ENCODE results near the gene PLSCR4.
A peak's percentile ranks its signal among the peaks of the same experiment; 100 is the strongest.

Gene PLSCR4

DNA sequence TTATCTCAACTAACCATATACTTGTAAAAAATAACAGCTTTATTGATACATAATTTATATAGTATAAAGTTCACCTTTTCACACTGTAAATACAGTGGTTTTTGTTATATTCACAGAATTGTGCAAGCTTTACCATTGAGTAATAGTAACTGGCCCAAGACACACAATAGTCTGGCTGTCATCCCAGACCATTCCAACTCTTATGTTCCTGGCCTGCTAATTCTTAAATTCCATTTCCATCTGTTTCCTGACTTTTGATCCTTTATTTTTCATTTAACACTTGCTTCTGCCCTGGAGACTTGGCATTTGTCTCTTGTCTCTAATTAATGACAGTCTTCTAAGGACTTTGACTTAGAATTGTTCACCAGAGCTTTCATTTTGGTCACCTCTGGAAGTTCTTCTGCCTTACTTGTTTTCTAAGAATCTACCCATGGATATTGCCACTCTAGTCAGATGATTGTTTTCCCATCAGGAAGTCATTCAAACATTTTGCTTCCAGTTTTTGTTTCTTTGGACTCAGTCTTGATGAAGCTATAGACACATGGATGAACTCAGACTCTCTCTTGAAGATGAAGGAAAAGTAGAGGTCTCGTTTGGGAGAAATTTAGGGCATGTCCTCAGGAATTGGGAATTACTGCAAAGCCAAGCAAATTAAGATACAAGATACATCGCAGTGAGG, 27.2 kb upstream of the PLSCR4 start:
- DNase-seq (ENCODE audit: low spot score): peak; percentile 2
- ChIA-PET CTCF (interaction anchor here (0.6 kb wide), 1 partner anchor 526 kb away, joined by 3 read pairs; no protein-coding TSS in a partner anchor), POLR2A (ENCODE audit: low non-redundant PET) (no interaction called here)
- no peak overlapping the region for H3K27ac ChIP-seq
- TF ChIP-seq, protein P1, sequence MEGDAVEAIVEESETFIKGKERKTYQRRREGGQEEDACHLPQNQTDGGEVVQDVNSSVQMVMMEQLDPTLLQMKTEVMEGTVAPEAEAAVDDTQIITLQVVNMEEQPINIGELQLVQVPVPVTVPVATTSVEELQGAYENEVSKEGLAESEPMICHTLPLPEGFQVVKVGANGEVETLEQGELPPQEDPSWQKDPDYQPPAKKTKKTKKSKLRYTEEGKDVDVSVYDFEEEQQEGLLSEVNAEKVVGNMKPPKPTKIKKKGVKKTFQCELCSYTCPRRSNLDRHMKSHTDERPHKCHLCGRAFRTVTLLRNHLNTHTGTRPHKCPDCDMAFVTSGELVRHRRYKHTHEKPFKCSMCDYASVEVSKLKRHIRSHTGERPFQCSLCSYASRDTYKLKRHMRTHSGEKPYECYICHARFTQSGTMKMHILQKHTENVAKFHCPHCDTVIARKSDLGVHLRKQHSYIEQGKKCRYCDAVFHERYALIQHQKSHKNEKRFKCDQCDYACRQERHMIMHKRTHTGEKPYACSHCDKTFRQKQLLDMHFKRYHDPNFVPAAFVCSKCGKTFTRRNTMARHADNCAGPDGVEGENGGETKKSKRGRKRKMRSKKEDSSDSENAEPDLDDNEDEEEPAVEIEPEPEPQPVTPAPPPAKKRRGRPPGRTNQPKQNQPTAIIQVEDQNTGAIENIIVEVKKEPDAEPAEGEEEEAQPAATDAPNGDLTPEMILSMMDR (conservative IDR thresholded peaks at IDR 0.05; ENCODE audit: low read depth): no peak

DNA sequence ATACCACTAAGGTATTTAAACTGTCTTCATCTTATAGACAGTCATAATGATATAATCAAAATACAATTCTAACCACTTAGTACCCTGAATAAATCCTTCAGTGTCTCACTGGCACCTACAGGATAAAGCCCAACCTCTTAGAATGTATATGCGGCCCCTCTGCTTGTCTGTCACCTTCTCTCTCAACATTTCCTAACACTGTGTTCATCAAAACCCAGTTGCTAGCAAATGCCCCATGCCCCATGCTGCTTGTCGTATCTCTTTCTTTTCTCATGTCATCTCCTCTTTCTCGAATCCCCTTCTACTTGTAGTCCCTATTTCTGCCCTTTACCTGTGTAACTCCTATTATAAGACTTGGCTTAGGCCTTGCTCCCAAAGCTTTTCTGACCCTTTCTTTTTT, 24.6 kb upstream of the PLSCR4 start:
- ChIA-PET POLR2A (ENCODE audit: low non-redundant PET) (no interaction called here), CTCF (interaction anchor here (0.6 kb wide), 1 partner anchor 512 kb away, joined by 6 read pairs; no protein-coding TSS in a partner anchor)
- no peak for DNase-seq (ENCODE audit: low spot score)
- no peak overlapping the region for H3K27ac ChIP-seq
- TF ChIP-seq, protein P1 (conservative IDR thresholded peaks at IDR 0.05; ENCODE audit: low read depth): no peak

DNA sequence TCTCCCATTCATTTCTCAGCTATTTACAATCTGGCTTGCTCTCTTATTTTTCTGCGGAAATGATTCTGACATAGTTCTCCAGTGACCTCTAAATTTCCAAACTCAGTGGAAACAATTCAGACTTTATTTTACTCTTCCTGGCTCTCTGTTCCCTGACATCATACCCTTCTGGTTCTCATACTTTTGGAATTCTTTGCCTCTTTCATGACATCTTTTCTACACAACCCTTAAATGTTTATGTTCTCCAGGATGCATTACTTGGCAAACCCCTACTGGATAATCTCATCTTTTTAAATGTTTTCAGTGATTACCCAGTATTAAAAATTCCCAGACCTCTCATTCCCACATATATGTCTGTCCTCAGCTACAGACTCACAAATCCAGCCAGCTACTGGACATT, 23.9 kb upstream of the PLSCR4 start:
- TF ChIP-seq, protein P1 (conservative IDR thresholded peaks at IDR 0.05; ENCODE audit: low read depth): no peak
- no peak overlapping the region for H3K27ac ChIP-seq
- CTCF ChIA-PET: no interaction called here
- POLR2A ChIA-PET (ENCODE audit: low non-redundant PET): no interaction called here
- DNase-seq (ENCODE audit: low spot score): no peak

DNA sequence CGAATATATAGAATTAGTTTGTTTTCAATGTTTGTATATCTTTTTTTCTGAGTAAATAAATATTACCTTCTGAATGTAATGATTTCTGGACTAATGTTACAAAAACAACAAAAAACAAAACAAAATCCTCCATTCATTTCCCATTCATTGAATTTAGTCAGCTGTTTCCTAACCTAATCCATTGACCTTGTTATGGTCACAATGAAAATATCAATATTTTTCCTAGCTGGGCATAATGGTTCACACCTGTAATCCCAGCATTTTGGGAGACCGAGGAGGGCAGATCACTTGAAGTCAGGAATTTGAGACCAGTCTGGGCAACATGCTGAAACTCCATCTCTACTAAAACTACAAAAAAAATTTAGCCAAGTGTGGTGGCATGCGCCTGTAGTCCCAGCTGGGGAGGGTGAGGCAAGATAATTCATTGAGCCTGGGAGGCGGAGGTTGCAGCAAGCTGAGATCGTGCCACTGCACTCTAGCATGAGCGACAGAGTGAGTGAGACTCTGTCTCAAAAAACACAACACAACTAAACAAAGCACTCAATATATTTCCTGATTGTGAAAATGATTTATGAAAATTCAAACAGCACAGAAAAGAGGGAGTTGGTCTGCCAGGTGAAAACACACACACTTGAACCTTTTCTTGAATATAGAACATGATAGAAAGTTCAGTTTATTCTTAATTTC, 23.0 kb upstream of the PLSCR4 start:
- no peak for DNase-seq (ENCODE audit: low spot score)
- TF ChIP-seq, protein P1 (conservative IDR thresholded peaks at IDR 0.05; ENCODE audit: low read depth): no peak
- ChIA-PET CTCF (no interaction called here), POLR2A (ENCODE audit: low non-redundant PET) (no interaction called here)
- no peak overlapping the region for H3K27ac ChIP-seq

DNA sequence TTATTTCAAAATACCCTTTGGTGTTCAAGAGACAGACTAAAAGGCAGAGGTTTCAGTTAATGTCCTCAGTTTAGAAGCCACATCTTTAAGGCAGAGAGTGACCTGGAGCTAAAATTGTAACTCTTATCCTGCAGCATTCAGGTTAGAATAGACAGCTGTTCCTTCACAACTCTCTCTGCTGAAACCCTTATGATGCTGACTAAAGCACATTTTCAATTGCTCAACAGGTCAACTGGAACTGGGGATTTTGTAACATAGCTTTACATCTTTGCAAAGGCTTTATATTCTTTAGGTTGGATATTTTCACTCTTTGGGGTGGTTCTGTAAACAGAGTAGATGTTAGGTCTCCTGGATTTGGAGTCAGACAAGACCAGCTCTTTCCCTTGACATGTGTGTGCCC, 20.3 kb upstream of the PLSCR4 start:
- CTCF ChIA-PET: no interaction called here
- POLR2A ChIA-PET (ENCODE audit: low non-redundant PET): no interaction called here
- H3K27ac ChIP-seq: no peak overlapping the region
- TF ChIP-seq, protein P1 (conservative IDR thresholded peaks at IDR 0.05; ENCODE audit: low read depth): no peak
- no peak for DNase-seq (ENCODE audit: low spot score)

DNA sequence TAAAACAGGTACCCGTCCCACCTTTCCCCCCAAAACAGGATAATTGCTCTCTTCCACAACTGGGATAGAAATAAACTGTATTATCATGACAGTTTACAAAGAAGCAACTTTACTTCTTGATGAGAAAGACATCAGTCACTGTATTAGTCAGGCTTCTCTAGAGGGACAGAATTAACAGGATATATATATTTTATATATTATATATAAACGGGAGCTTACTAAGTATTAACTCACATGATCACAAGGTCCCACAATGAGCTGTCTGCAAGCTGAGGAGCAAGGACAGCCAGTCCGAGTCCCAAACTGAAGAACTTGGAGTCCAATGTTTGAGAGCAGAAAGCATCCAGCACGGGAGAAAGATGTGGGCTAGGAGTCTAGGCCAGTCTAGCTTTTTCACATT, 18.4 kb upstream of the PLSCR4 start:
- ChIA-PET POLR2A (ENCODE audit: low non-redundant PET) (no interaction called here), CTCF (no interaction called here)
- DNase-seq (ENCODE audit: low spot score): no peak
- TF ChIP-seq, protein P1 (conservative IDR thresholded peaks at IDR 0.05; ENCODE audit: low read depth): no peak
- H3K27ac ChIP-seq: no peak overlapping the region
